ENCODE results near the gene AIDA.

GRCh38 chr1:222697826-222698225 is 14.5 kb downstream of the AIDA start:
- TF ChIP-seq CTCF (conservative IDR thresholded peaks at IDR 0.05; ENCODE audit: low read depth, low read length) (no peak), EZH2 (IDR thresholded peaks at IDR 0.05; ENCODE audit: borderline replicate concordance, low read depth, low read length, poor library complexity, severe bottlenecking) (no peak)
